GM19035 (cell line): Measurements from ENCODE around the gene SOS1.
"Not testable (repeated sequence)": the region's sequence is repeated elsewhere in the genome, so short reads cannot be mapped to it uniquely, and the experiment has no call there.

ENCODE experiments used
- ATAC-seq: cut with Tn5 transposase; IDR thresholded peaks from one replicate; pipeline ENCODE4 v1.9.1; 2021; ENCODE audit not compliant: unreplicated experiment

The SOS1 gene

GRCh38 chr2:39120771-39121522 is at the start of gene SOS1:
Gene SOS1, minus strand, starts transcription at chr2:39121051. Its CDS starts 629 bp downstream, at chr2:39120422.
- peak; percentile 52 for ATAC-seq

GRCh38 chr2:39164089-39164488 is 43.2 kb upstream of the SOS1 start:
- no peak for ATAC-seq

GRCh38 chr2:39160982-39161381 is 40.1 kb upstream of the SOS1 start:
- ATAC-seq, result no peak

DNA sequence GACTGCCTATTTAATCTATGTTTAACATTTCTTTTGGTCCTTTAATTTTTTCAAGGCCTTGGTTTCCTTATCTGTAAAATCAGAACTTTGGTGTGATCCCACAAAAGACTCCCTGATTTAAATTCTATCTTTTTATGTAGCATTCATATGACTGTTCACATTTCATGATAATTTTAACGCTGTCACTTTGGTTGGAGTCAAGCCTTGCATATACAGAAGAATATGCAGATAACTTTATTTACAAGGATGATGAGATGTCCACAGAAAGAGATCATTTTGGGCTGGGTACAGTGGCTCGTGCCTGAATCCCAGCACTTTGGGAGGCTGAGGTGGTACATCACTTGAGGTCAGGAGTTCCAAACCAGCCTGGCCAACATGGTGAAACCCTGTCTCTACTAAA is 38.4 kb upstream of the SOS1 start:
- no peak for ATAC-seq

DNA sequence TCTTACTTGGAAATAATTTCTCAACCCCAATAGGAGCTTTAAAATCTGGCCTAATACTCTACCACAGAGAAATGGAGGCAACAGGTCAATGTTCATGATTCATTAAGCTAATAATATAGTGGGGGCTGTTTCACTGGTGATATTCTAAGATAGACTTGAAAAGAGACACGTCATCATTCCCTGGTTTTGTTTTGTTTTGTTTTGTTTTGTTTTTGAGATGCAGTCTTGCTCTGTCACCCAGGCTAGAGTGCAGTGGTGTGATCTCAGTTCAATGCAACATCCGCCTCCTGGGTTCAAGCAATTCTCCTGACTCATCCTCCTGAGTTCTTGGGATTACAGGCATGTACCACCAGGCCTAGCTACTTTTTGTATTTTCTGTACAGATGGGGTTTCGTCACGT is 37.5 kb upstream of the SOS1 start:
- ATAC-seq, result no peak

DNA sequence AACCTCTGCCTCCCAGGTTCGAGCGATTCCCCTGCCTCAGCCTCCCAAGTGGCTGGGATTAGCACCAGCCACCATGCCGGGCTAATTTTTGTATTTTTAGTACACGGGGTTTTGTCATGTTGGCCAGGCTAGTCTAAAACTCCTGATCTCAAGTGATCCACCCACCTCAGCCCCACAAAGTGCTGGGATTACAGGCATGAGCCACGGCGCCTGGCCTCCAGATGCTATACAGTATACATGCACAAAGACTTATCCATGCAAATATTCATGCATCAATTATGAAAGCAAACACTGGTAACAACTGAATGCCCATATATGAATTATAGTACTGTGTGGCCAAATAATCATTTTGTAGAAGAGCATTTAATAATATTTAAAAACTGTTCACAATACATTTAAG is 36.0 kb upstream of the SOS1 start:
- ATAC-seq, result no peak

- ATAC-seq, result no peak
Observed at GRCh38 chr2:39156107-39156506, 35.3 kb upstream of the SOS1 start.

GRCh38 chr2:39155573-39155972 is 34.7 kb upstream of the SOS1 start:
- not testable (repeated sequence) for ATAC-seq

GRCh38 chr2:39154944-39155343 is 34.1 kb upstream of the SOS1 start:
- no peak for ATAC-seq

DNA sequence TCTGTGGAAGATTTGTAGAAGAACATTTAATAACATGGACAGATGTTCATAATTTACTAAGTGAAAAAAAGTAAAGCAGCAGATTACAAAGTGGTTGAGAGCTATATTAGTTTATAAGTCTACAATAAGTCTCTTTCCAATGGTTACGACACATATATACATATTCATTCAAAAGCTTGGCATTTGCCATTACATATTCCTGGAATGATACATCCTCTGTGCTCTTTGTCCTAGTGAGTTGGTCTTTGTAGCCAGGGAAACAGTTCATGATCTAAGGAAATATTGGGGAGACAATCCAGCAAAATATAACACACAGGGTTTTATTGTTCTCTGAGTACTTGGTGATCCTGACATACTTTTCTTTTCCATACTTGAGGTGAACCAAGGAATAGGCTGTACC is 32.5 kb upstream of the SOS1 start:
- ATAC-seq, result no peak

GRCh38 chr2:39152504-39152903 is 31.7 kb upstream of the SOS1 start:
- no peak for ATAC-seq

GRCh38 chr2:39150890-39151497 is 30.1 kb upstream of the SOS1 start:
- no peak for ATAC-seq

DNA sequence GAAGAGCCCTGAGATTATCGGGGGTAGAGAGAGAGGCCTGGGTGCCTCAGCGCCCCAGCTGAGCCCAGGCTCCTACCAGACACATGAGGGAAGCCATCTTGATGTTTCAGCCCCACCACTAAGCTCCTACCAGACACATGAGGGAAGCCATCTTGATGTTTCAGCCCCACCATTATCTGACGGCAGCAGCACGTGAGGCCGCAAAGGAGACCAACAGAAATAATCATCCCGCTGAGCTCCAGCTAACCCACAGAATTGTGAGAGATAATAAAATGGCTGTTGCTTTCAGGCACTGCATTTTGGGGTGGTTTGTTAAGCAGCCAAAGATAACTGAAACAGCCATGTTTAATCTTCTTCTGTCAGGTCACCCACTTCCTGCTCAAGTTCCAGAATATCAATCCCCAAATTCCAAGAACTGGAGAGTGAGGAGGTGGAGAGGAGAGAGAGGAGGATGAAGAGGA is 29.3 kb upstream of the SOS1 start:
- no peak for ATAC-seq

- ATAC-seq, result no peak
Observed at GRCh38 chr2:39146630-39147029, 25.8 kb upstream of the SOS1 start.

GRCh38 chr2:39145906-39146421 is 25.1 kb upstream of the SOS1 start:
- no peak for ATAC-seq

- ATAC-seq, result no peak
Observed at GRCh38 chr2:39144416-39144815, 23.6 kb upstream of the SOS1 start.

DNA sequence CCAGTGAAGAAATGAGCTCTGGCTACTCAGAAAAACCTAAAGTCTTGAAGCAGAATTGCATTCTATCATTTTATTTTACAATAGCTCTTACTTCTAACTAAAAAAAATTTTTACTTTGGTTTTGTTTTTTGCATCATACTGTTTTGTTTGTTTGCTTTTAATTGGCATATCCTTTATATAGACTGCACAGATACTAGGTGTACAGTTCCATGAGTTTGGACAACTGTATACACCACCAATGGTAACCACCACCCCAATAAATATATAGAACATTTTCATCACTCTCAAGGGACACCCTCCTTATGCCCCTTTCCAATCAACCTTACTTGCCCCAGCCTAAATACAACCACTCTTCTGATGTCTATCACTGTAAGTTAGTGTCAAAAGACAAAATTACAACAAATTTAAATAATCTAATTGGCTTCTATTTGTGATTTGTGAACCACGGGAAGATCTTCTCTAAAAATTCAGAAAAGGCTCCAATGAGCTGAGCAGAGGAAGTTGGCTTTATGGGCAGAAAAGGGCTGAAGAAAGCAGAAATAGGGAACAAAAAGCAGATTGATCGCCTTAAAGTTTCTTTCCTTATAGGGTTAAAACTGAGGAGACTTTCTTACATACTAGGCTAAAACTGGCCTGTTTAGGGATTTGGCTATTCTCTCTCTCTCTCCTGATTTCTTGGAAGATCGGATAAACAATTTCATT is 22.2 kb upstream of the SOS1 start:
- no peak for ATAC-seq

- ATAC-seq, result no peak
Observed at GRCh38 chr2:39141334-39142271, 20.8 kb upstream of the SOS1 start.

GRCh38 chr2:39140948-39141333 is 20.1 kb upstream of the SOS1 start:
- not testable (repeated sequence) for ATAC-seq

- no peak for ATAC-seq
Observed at GRCh38 chr2:39140322-39140847, 19.5 kb upstream of the SOS1 start.
